SK-N-SH (cell line): ENCODE measurements around the gene SLC16A8.

Experiments
- MXI1 ChIP-seq: IDR thresholded peaks from 2 replicates; pipeline ENCODE4 v1.6.1; 2012; ENCODE audit warnings: mild to moderate bottlenecking, low read depth, low read length, improper control_type of control experiment
- TF ChIP-seq, protein P1 (sequence below): fragments of 200-600 bp; sonication (generic); IDR thresholded peaks from 2 replicates; pipeline ENCODE4 v1.6.1; 2017; ENCODE audit warnings: antibody characterized with exemption, mild to moderate bottlenecking, moderate library complexity

DNA sequence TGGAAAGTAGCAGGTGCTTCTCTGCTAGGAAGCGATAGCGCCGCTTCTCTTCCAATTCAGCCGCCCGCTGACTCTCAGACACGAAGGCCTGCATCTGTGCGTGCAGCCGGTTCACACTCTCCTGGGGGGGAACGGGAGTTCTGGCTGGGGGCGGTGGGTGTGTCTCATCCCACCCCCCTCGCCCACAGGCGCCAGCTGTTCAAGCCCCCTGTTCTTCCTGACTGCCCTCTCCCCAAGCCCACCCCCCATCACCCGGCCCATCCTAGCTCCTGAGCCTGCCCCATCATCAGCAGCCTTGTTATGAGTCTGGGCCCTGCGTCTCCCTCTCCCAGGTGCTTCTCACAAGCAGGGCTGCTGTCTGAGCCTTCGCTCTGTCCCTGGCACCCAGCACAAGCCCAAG lies 13.1 kb upstream of the SLC16A8 start:
- no peak for TF ChIP-seq MXI1
- TF ChIP-seq, protein P1, sequence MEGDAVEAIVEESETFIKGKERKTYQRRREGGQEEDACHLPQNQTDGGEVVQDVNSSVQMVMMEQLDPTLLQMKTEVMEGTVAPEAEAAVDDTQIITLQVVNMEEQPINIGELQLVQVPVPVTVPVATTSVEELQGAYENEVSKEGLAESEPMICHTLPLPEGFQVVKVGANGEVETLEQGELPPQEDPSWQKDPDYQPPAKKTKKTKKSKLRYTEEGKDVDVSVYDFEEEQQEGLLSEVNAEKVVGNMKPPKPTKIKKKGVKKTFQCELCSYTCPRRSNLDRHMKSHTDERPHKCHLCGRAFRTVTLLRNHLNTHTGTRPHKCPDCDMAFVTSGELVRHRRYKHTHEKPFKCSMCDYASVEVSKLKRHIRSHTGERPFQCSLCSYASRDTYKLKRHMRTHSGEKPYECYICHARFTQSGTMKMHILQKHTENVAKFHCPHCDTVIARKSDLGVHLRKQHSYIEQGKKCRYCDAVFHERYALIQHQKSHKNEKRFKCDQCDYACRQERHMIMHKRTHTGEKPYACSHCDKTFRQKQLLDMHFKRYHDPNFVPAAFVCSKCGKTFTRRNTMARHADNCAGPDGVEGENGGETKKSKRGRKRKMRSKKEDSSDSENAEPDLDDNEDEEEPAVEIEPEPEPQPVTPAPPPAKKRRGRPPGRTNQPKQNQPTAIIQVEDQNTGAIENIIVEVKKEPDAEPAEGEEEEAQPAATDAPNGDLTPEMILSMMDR, result no peak
